SK-MEL-5 (cell line): ENCODE measurements around the gene CFAP43. TPM values are rescaled to one million over a fixed set of nuclear protein-coding genes. Genes with fewer than 3 reads are reported as not detected.
A peak's percentile ranks its signal among the peaks of the same experiment; 100 is the strongest.
"Not testable (repeated sequence)": the region's sequence is repeated elsewhere in the genome, so short reads cannot be mapped to it uniquely, and the experiment has no call there.

Experiments
- DNase-seq: peaks from one replicate; pipeline ENCODE4 v3.0.0-alpha.2; 2016; ENCODE audit warnings: low read depth, low spot score
- in situ Hi-C: cut with HindIII; loops from 2 replicates; pipeline ENCODE4 v1.10.0; 2016; ENCODE audit warnings: low sequenced_read_pairs, high pct_unique_total_duplicates, low pct_unique_long_range_greater_than_20kb
- total RNA-seq: library from RNA; depleted of rRNA; stranded (reverse); fragments of >200 nt; shearing (Covaris generic); gene quantifications from 2 replicates; pipeline ENCODE4 v1.2.3, GENCODE V29; 2014

The CFAP43 gene
- total RNA-seq, 1 experiment from 2014 or later: 1.3 TPM

GRCh38 chr10:104183682-104184081, 48.5 kb downstream of the CFAP43 start:
- in situ Hi-C loops: no loop called here
- DNase-seq: no peak

- in situ Hi-C loops, DNase-seq: not testable (repeated sequence)
These were observed 58.0 kb downstream of the CFAP43 start for GRCh38 chr10:104174136-104174535.

- DNase-seq: no peak
- in situ Hi-C loops: no loop called here
These were observed 61.4 kb downstream of the CFAP43 start for GRCh38 chr10:104170610-104171254.

GRCh38 chr10:104155591-104155990, 76.6 kb downstream of the CFAP43 start:
- in situ Hi-C loops: no loop called here
- DNase-seq: no peak

GRCh38 chr10:104151737-104152136, 80.4 kb downstream of the CFAP43 start:
- in situ Hi-C loops: no loop called here
- DNase-seq: no peak

- in situ Hi-C loops: no loop called here
- DNase-seq: no peak
These were observed 82.0 kb downstream of the CFAP43 start for GRCh38 chr10:104150139-104150538.

- in situ Hi-C loops: no loop called here
- DNase-seq: no peak
These were observed 85.3 kb downstream of the CFAP43 start for GRCh38 chr10:104146882-104147281.

GRCh38 chr10:104144931-104145330, 87.2 kb downstream of the CFAP43 start:
- in situ Hi-C loops: no loop called here
- no peak for DNase-seq

GRCh38 chr10:104143829-104144228, 88.3 kb downstream of the CFAP43 start:
- DNase-seq: no peak

GRCh38 chr10:104142081-104142480, 90.1 kb downstream of the CFAP43 start:
- no peak for DNase-seq
- in situ Hi-C loops: no loop called here

More at GRCh38 chr10:104143829-104144228, 88.3 kb downstream of the CFAP43 start:
- in situ Hi-C loops: no loop called here

- DNase-seq: peak; percentile 32
- in situ Hi-C loops: no loop called here
These were observed 92.9 kb downstream of the CFAP43 start for GRCh38 chr10:104139221-104139620.

- no peak for DNase-seq
- in situ Hi-C loops: no loop called here
These were observed 94.0 kb downstream of the CFAP43 start for GRCh38 chr10:104138131-104138530.

GRCh38 chr10:104130041-104130440, 102.1 kb downstream of the CFAP43 start:
- in situ Hi-C loops: no loop called here
- DNase-seq: no peak

GRCh38 chr10:104128214-104128613, 104.0 kb downstream of the CFAP43 start:
- no peak for DNase-seq
- in situ Hi-C loops: no loop called here

- in situ Hi-C loops: no loop called here
- peak; percentile 50 for DNase-seq
These were observed 104.8 kb downstream of the CFAP43 start for GRCh38 chr10:104127411-104127810.

- DNase-seq: peak; percentile 11
- in situ Hi-C loops: no loop called here
These were observed 108.8 kb downstream of the CFAP43 start for GRCh38 chr10:104123397-104123796.

GRCh38 chr10:104122225-104123107, 109.7 kb downstream of the CFAP43 start:
- peak; percentile 11 for DNase-seq
- in situ Hi-C loops: no loop called here

GRCh38 chr10:104121485-104122224, 110.5 kb downstream of the CFAP43 start, which contains the start of gene SFR1:
Gene SFR1, plus strand, starts transcription at chr10:104122171. Its CDS starts 13 bp downstream, at chr10:104122184.
- DNase-seq: peak; percentile 96
- in situ Hi-C loops: no loop called here
